Measurements from ENCODE around the gene CLCN5.

The CLCN5 gene

DNA sequence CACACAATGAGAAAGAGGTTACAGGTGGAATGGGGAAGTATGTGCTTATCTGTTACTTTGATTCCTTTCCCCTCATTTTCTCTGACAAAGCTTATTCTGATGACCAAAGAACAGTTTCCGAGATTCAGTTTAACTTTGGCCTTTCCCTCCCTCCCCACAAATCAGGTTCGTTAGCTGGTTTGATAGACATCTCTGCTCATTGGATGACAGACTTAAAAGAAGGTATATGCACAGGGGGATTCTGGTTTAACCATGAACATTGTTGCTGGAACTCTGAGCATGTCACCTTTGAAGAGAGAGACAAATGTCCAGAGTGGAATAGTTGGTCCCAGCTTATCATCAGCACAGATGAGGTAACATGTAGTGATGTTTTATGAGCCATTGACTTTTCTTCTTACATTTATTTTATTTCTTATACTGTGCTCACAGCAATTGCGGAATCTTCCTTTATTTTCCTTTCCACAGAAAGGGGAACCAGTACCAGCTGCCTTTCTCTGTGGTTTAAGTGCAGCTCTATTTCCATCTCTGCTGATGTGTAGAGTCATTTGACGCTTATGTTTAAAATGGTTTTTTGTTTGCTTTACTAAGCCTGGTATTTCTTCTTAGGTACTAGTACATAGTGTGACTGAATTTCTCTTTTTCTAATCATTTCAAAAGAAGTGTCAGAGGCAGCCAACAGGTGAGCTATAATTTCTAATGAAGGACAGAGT, 153.4 kb downstream of the CLCN5 start:
- DNase-seq (ENCODE audit: low read depth), result no peak
- TF ChIP-seq, protein P1, sequence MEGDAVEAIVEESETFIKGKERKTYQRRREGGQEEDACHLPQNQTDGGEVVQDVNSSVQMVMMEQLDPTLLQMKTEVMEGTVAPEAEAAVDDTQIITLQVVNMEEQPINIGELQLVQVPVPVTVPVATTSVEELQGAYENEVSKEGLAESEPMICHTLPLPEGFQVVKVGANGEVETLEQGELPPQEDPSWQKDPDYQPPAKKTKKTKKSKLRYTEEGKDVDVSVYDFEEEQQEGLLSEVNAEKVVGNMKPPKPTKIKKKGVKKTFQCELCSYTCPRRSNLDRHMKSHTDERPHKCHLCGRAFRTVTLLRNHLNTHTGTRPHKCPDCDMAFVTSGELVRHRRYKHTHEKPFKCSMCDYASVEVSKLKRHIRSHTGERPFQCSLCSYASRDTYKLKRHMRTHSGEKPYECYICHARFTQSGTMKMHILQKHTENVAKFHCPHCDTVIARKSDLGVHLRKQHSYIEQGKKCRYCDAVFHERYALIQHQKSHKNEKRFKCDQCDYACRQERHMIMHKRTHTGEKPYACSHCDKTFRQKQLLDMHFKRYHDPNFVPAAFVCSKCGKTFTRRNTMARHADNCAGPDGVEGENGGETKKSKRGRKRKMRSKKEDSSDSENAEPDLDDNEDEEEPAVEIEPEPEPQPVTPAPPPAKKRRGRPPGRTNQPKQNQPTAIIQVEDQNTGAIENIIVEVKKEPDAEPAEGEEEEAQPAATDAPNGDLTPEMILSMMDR (conservative IDR thresholded peaks at IDR 0.05; ENCODE audit: low read depth, low read length), result no peak
- H3K4me3 ChIP-seq (ENCODE audit: low read length), result no peak overlapping the region

DNA sequence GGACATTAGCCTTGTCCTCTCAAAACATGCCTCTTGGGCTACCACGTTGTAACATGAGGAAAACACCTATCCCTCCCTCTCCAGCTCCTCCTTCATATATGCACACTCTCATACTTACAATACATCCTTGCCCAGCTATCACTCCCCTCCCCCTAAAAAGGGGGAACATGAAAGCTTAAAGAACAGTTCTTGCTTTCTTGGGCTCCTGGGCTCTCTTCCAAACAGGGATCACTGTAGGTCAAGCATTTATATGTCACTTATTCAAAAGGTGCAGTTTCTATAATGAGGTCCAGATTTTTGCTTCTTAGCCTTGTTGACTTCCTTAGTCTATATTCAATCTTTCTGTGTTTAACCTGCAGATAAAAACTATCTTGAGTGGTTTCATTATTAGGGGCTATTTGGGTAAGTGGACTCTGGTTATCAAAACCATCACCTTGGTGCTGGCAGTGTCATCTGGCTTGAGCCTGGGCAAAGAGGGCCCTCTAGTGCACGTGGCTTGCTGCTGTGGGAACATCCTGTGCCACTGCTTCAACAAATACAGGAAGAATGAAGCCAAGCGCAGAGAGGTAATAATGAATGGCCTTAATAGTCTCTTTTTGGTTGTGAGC, 159.0 kb downstream of the CLCN5 start:
- no peak for DNase-seq (ENCODE audit: low read depth)
- H3K4me3 ChIP-seq (ENCODE audit: low read length), result no peak overlapping the region
- TF ChIP-seq, protein P1 (conservative IDR thresholded peaks at IDR 0.05; ENCODE audit: low read depth, low read length), result peak; percentile 53

- TF ChIP-seq, protein P1 (conservative IDR thresholded peaks at IDR 0.05; ENCODE audit: low read depth, low read length), result no peak
- no peak overlapping the region for H3K4me3 ChIP-seq (ENCODE audit: low read length)
- no peak for DNase-seq (ENCODE audit: low read depth)
Observed at GRCh38 chrX:50082741-50083140, 160.3 kb downstream of the CLCN5 start.

GRCh38 chrX:50088645-50089044, 166.2 kb downstream of the CLCN5 start:
- H3K4me3 ChIP-seq (ENCODE audit: low read length), result no peak overlapping the region
- TF ChIP-seq, protein P1 (conservative IDR thresholded peaks at IDR 0.05; ENCODE audit: low read depth, low read length), result no peak
- no peak for DNase-seq (ENCODE audit: low read depth)

DNA sequence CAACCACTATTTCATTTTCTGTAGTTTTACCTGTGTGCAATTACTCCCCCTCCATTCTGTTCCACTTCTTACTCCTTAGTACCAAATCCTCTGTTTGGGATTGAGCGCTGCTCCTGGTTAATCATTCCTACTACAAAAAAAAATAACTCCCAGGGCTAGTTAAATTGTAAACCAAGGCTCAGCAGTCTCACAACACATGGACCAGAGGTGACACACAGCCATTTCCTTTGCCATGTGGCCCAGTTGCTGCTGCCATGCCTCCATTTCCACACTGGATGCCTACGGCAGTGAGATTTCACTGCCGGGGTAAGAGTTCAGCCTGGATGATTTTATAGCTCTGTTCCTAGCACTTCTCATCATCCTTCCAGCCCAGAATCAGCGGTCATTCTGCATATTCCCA, 171.2 kb downstream of the CLCN5 start:
- TF ChIP-seq, protein P1 (conservative IDR thresholded peaks at IDR 0.05; ENCODE audit: low read depth, low read length), result no peak
- H3K4me3 ChIP-seq (ENCODE audit: low read length), result no peak overlapping the region
- DNase-seq (ENCODE audit: low read depth), result no peak

DNA sequence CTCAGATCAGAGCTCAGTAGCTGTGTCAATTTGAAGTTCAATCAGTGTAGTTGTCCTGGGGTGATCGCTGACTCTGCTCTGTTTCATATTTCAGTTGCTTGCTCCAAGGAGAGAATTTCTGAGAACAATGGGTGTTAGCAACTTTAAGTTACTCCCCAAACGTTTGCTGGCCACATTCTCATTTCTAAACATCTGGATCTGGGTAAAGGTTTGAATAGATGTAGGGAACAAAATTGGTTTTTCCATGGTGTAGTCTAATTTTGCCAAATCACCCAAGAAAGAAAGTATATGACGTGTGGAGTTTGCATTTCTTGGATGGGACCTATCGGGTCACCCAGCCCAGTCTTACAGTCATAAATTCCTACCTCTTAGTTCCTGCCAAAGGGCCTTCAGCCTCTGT, 174.7 kb downstream of the CLCN5 start:
- no peak overlapping the region for H3K4me3 ChIP-seq (ENCODE audit: low read length)
- TF ChIP-seq, protein P1 (conservative IDR thresholded peaks at IDR 0.05; ENCODE audit: low read depth, low read length), result no peak
- DNase-seq (ENCODE audit: low read depth), result no peak

- DNase-seq (ENCODE audit: low read depth), result no peak
- H3K4me3 ChIP-seq (ENCODE audit: low read length), result no peak overlapping the region
- TF ChIP-seq, protein P1 (conservative IDR thresholded peaks at IDR 0.05; ENCODE audit: low read depth, low read length), result no peak
Observed at GRCh38 chrX:50098241-50098640, 175.8 kb downstream of the CLCN5 start.

All from retinal pigment epithelial cell (primary cell).